H1 (cell line): Measurements from ENCODE around the gene APMAP. TPM values are rescaled to one million over a fixed set of nuclear protein-coding genes. Genes with fewer than 3 reads are reported as not detected.

Source experiments
- CTCF ChIA-PET: fragments of 300-600 bp; sonication (Branson Sonifier 250); formaldehyde crosslinking; loops from one replicate; lab custom pipeline; 2021; ENCODE audit not compliant: partially characterized antibody; lab: Charles Lee
- POLR2A ChIA-PET: fragments of 300-600 bp; sonication (Branson Sonifier 250); formaldehyde crosslinking; loops from one replicate; lab custom pipeline; 2021; ENCODE audit warnings: inconsistent platforms; ENCODE audit not compliant: partially characterized antibody; lab: Charles Lee
- DNase-seq, 2 experiments: peaks; one replicate each; pipeline versions ENCODE4 v3.0.0 to v3.0.0-alpha.2; 2010 to 2022; ENCODE audit warnings: low spot score in 2 of 2, low read depth in 1 of 2, mixed read lengths in 1 of 2
- FAIRE-seq: peaks from 2 replicates; lab custom pipeline; 2011; peaks lifted over from hg19 to GRCh38; lab: Jason Lieb, UNC
- H2AFZ ChIP-seq: 2 replicates; pipeline ENCODE4 v1.8.1; 2012; ENCODE audit warnings: low read length, inconsistent platforms
- H2AK5ac ChIP-seq: 2 replicates; pipeline ENCODE4 v1.6.1; 2013; ENCODE audit warnings: low read depth, low read length
- H2BK120ac ChIP-seq: replicated peaks from 2 replicates; pipeline ENCODE3; 2013; ENCODE audit warnings: low read depth, low read length, inconsistent platforms
- H2BK12ac ChIP-seq: 2 replicates; pipeline ENCODE4 v1.6.1; 2013; ENCODE audit warnings: low read depth, low read length
- H2BK15ac ChIP-seq: 2 replicates; pipeline ENCODE4 v1.6.1; 2013; ENCODE audit warnings: low read length
- H2BK20ac ChIP-seq: 2 replicates; pipeline ENCODE4 v1.6.1; 2013; ENCODE audit warnings: low read length
- H2BK5ac ChIP-seq: 2 replicates; pipeline ENCODE4 v1.6.1; 2013; ENCODE audit warnings: low read depth, low read length
- H3K14ac ChIP-seq: 2 replicates; pipeline ENCODE4 v1.6.1; 2013; ENCODE audit warnings: inconsistent platforms; ENCODE audit not compliant: insufficient read length
- H3K18ac ChIP-seq: 2 replicates; pipeline ENCODE4 v1.6.1; 2013; ENCODE audit warnings: low read length; ENCODE audit errors: extremely low read depth
- H3K23ac ChIP-seq: 2 replicates; pipeline ENCODE4 v1.6.1; 2013; ENCODE audit warnings: inconsistent platforms; ENCODE audit not compliant: insufficient read length
- H3K23me2 ChIP-seq: 2 replicates; pipeline ENCODE4 v1.6.1; 2013; ENCODE audit warnings: low read depth, low read length
- H3K27ac ChIP-seq: 2 replicates; pipeline ENCODE4 v1.6.1; 2011; ENCODE audit warnings: low read depth, low read length, inconsistent platforms
- H3K27me3 ChIP-seq, 4 experiments: replicated peaks in 1 of 4; 1 replicate in 1 of 4; 2 replicates in 3 of 4; pipeline versions ENCODE4 v1.6.1 to v1.8.1; 2011 to 2013; ENCODE audit warnings: low read length in 3 of 4, mild to moderate bottlenecking in 3 of 4, inconsistent platforms in 2 of 4, mixed read lengths in 2 of 4, moderate library complexity in 1 of 4; ENCODE audit not compliant: control insufficient read depth in 3 of 4, insufficient read depth in 3 of 4; ENCODE audit errors: extremely low read depth in 1 of 4
- H3K36me3 ChIP-seq, 4 experiments: 2 replicates each; pipeline versions ENCODE4 v1.6.1 to v1.8.1; 2011 to 2013; ENCODE audit warnings: mild to moderate bottlenecking in 4 of 4, low read length in 3 of 4, moderate library complexity in 2 of 4, control low read depth in 1 of 4, inconsistent platforms in 1 of 4; ENCODE audit not compliant: insufficient read depth in 4 of 4, control insufficient read depth in 2 of 4
- H3K4ac ChIP-seq: replicated peaks from 2 replicates; pipeline ENCODE3; 2013; ENCODE audit warnings: low read length, low read depth, mixed read lengths, inconsistent platforms; ENCODE audit not compliant: insufficient read length
- H3K4me1 ChIP-seq, 4 experiments: replicated peaks in 1 of 4; 1 replicate in 1 of 4; 2 replicates in 3 of 4; pipeline versions ENCODE4 v1.6.1 to v1.8.1; 2011 to 2013; ENCODE audit warnings: low read length in 3 of 4, inconsistent platforms in 2 of 4, mixed read lengths in 1 of 4; ENCODE audit not compliant: insufficient read depth in 4 of 4, control insufficient read depth in 3 of 4
- H3K4me2 ChIP-seq, 2 experiments: 2 replicates each; pipeline versions ENCODE4 v1.6.1 to v1.8.1; 2011 to 2013; ENCODE audit warnings: low read depth in 2 of 2, low read length in 2 of 2, control low read depth in 1 of 2, inconsistent platforms in 1 of 2, mild to moderate bottlenecking in 1 of 2; ENCODE audit not compliant: insufficient read depth in 1 of 2
- H3K4me3 ChIP-seq, 4 experiments: fragments of 200-600, 300-600 bp in 1 of 4; sonication (generic), shearing (Covaris generic), sonication (Bioruptor Twin) in 1 of 4; 2 replicates each; pipeline versions ENCODE4 v1.5.1 to v1.8.1; 2011 to 2016; ENCODE audit warnings: low read length in 4 of 4, low read depth in 3 of 4, control low read depth in 2 of 4, inconsistent platforms in 2 of 4, mild to moderate bottlenecking in 2 of 4, mixed read lengths in 1 of 4, moderate library complexity in 1 of 4; ENCODE audit not compliant: insufficient read depth in 2 of 4; ENCODE audit errors: extremely low read depth in 1 of 4
- H3K56ac ChIP-seq: replicated peaks from 2 replicates; pipeline ENCODE3; 2013; ENCODE audit warnings: low read depth, mild to moderate bottlenecking, mixed read lengths, low read length, inconsistent platforms; ENCODE audit not compliant: insufficient read length
- H3K79me1 ChIP-seq: 2 replicates; pipeline ENCODE4 v1.6.1; 2013; ENCODE audit warnings: low read depth, low read length, control low read depth
- H3K79me2 ChIP-seq, 2 experiments: 2 replicates each; pipeline versions ENCODE4 v1.6.1 to v1.8.1; 2012 to 2013; ENCODE audit warnings: low read length in 2 of 2, mild to moderate bottlenecking in 2 of 2, inconsistent platforms in 1 of 2; ENCODE audit not compliant: insufficient read depth in 2 of 2, control insufficient read depth in 1 of 2
- H3K9ac ChIP-seq, 4 experiments: replicated peaks in 1 of 4; 1 replicate in 1 of 4; 2 replicates in 3 of 4; pipeline versions ENCODE4 v1.6.1 to v1.8.1; 2011 to 2013; ENCODE audit warnings: low read depth in 3 of 4, low read length in 3 of 4, control low read depth in 2 of 4, mild to moderate bottlenecking in 2 of 4, moderate library complexity in 2 of 4, inconsistent platforms in 1 of 4; ENCODE audit errors: extremely low read depth in 1 of 4
- H3K9me3 ChIP-seq, 2 experiments: 2 replicates each; pipeline versions ENCODE4 v1.6.1 to v1.8.1; 2012 to 2013; ENCODE audit warnings: mild to moderate bottlenecking in 2 of 2, moderate library complexity in 2 of 2, control low read depth in 1 of 2, inconsistent platforms in 1 of 2, low read depth in 1 of 2, low read length in 1 of 2, mixed read lengths in 1 of 2; ENCODE audit not compliant: insufficient read depth in 2 of 2
- H4K20me1 ChIP-seq, 2 experiments: replicated peaks in 1 of 2; 2 replicates each; pipeline versions ENCODE3 to v1.8.1; 2011 to 2013; ENCODE audit warnings: inconsistent platforms in 2 of 2, low read length in 2 of 2, mild to moderate bottlenecking in 1 of 2; ENCODE audit not compliant: insufficient read depth in 2 of 2, control insufficient read depth in 1 of 2
- H4K5ac ChIP-seq: 2 replicates; pipeline ENCODE4 v1.6.1; 2013; ENCODE audit warnings: low read length, low read depth, mixed read lengths, inconsistent platforms; ENCODE audit not compliant: insufficient read length
- H4K8ac ChIP-seq: 2 replicates; pipeline ENCODE4 v1.8.0; 2013; ENCODE audit warnings: mild to moderate bottlenecking, moderate library complexity, low read length, inconsistent platforms; ENCODE audit not compliant: insufficient read depth; ENCODE audit errors: extremely low read depth
- H4K91ac ChIP-seq: replicated peaks from 2 replicates; pipeline ENCODE3; 2013; ENCODE audit warnings: low read length, mixed read lengths, inconsistent platforms; ENCODE audit not compliant: insufficient read length
- CEBPB ChIP-seq: IDR thresholded peaks from 2 replicates; pipeline ENCODE4 v1.6.1; 2012; ENCODE audit warnings: low read depth, low read length
- HDAC6 ChIP-seq: IDR thresholded peaks from one replicate; pipeline ENCODE4 v1.7.1; 2012; ENCODE audit warnings: low read depth, mild to moderate bottlenecking, inconsistent platforms, low read length, moderate library complexity
- POU5F1 ChIP-seq: IDR thresholded peaks from 2 replicates; pipeline ENCODE4 v1.6.1; 2011; ENCODE audit warnings: low read depth, mild to moderate bottlenecking, low read length, moderate library complexity
- SIRT6 ChIP-seq: IDR thresholded peaks from one replicate; pipeline ENCODE4 v1.7.1; 2012; ENCODE audit warnings: low read length, inconsistent platforms
- WGBS, 2 experiments: shearing (Covaris generic) in 1 of 2; methylation state at CpG; one replicate each; pipeline versions ENCODE4 v1.1.6 to v1.1.7; 2013 to 2015; ENCODE audit warnings: low lambda C conversion rate in 2 of 2, mixed read lengths in 2 of 2, inconsistent platforms in 1 of 2, low coverage in 1 of 2, missing lambda C conversion rate in 1 of 2; ENCODE audit not compliant: insufficient replicate concordance in 2 of 2, insufficient coverage in 1 of 2, insufficient read length in 1 of 2; ENCODE audit errors: extremely low coverage in 1 of 2, missing lambda C conversion rate in 1 of 2; 5-methylcytosine and 5-hydroxymethylcytosine counted together
- polyA plus RNA-seq, 7 experiments: library from polyadenylated mRNA; depleted of rRNA in 3 of 7; stranded (reverse) in 5 of 7; unstranded in 2 of 7; fragments of >200 nt in 5 of 7; fragments of 200-250 nt in 2 of 7; gene quantifications; 1 replicate in 5 of 7; 2 replicates in 1 of 7; 4 replicates in 1 of 7; pipeline versions ENCODE4 v1.2.1 to v1.2.3, GENCODE V29; 2011 to 2013; ENCODE audit warnings: missing spikeins in 2 of 7, mixed read lengths in 2 of 7
- total RNA-seq: library from RNA; stranded (reverse); fragmentation: NEBNext Ultra II Directional; extraction: Animal tissue kit (Norgen Biotek cat#: 25700); gene quantifications from 2 replicates; pipeline ENCODE4 v1.2.1, GENCODE V29; 2021

Gene APMAP
- total and polyA plus RNA-seq, 2 of the 8 experiments (the other 6 are each of a cell fraction or from before 2014, with no cell fraction given), result 31.3 to 66.0 TPM

- Histone ChIP-seq H4K91ac (no peak overlapping the region), H2BK15ac (no peak overlapping the region), H3K79me1 (no peaks in the 10 kb centered on the region), H4K8ac (no peak overlapping the region), H3K36me3 (no peaks in the 10 kb centered on the region), H3K9me3 (peaks cover 8 to 17% of the 10 kb centered on the region in 2 experiments; a peak in 3 of 4 replicates), H4K20me1 (no peaks in the 10 kb centered on the region), H2AK5ac (no peak overlapping the region), H3K18ac (no peak overlapping the region), H3K4me2 (no peak overlapping the region), H2BK120ac (no peak overlapping the region), H3K27me3 (no peaks in the 10 kb centered on the region), H3K4me3 (no peak overlapping the region), H2BK5ac (no peak overlapping the region), H3K9ac (no peak overlapping the region), H4K5ac (no peak overlapping the region), H3K4me1 (no peaks in the 10 kb centered on the region; a peak in 1 of 7 replicates), H2BK12ac (no peak overlapping the region), H3K56ac (no peak overlapping the region), H3K14ac (no peak overlapping the region), H2AFZ (no peak overlapping the region), H3K27ac (no peak overlapping the region), H3K79me2 (no peaks in the 10 kb centered on the region), H3K23ac (no peak overlapping the region), H3K4ac (no peak overlapping the region), H2BK20ac (no peak overlapping the region), H3K23me2 (no peaks in the 10 kb centered on the region)
- 86% methylated on average over 4 of the region's 4 CpGs; no CpG with 5 or more reads in 1 of the 2 experiments for WGBS, 2 experiments
- no peak for FAIRE-seq
- ChIA-PET POLR2A (no interaction called here), CTCF (no interaction called here)
- DNase-seq, result peak in 1 of 2 experiments; percentile 23
- TF ChIP-seq POU5F1, result no peak
- no peak for TF ChIP-seq SIRT6
- TF ChIP-seq CEBPB, result no peak
- TF ChIP-seq HDAC6, result no peak
These were observed 56.6 kb downstream of the APMAP start for GRCh38 chr20:24935766-24936525.
